K562 (cell line): ENCODE measurements around the gene TRIM2.

Source experiments
- EZH2 ChIP-seq: IDR thresholded peaks from 2 replicates; pipeline ENCODE4 v1.6.1; 2012; ENCODE audit warnings: low read depth, mild to moderate bottlenecking, inconsistent platforms, low read length, borderline replicate concordance
- FOXJ3 ChIP-seq: sonication (generic); formaldehyde crosslinking; IDR thresholded peaks from 2 replicates; pipeline ENCODE4 v1.4.0; 2020; ENCODE audit warnings: mild to moderate bottlenecking, missing genetic modification reagents
- NONO ChIP-seq, 2 experiments: fragments of 200-400 bp in 1 of 2; fragments of 450-650 bp in 1 of 2; formaldehyde crosslinking in 1 of 2; IDR thresholded peaks; 2 replicates each; pipeline ENCODE4 v1.6.1; 2017; ENCODE audit warnings: low read depth in 2 of 2, mild to moderate bottlenecking in 2 of 2, moderate library complexity in 2 of 2, low read length in 1 of 2
- SIN3B ChIP-seq: fragments of 450-650 bp; IDR thresholded peaks from 2 replicates; pipeline ENCODE4 v1.6.1; 2017; ENCODE audit warnings: low read depth, mild to moderate bottlenecking, moderate library complexity
- TCF7 ChIP-seq: sonication (generic); IDR thresholded peaks from 2 replicates; pipeline ENCODE4 v1.6.1; 2016; ENCODE audit warnings: antibody characterized with exemption, borderline replicate concordance
- TCF7L2 ChIP-seq: fragments of 150-350 bp; IDR thresholded peaks from 2 replicates; pipeline ENCODE4 v1.6.1; 2016; ENCODE audit warnings: low read depth, mild to moderate bottlenecking, low read length, moderate library complexity
- TEAD2 ChIP-seq: fragments of 450-650 bp; IDR thresholded peaks from 2 replicates; pipeline ENCODE4 v1.6.1; 2016; ENCODE audit warnings: missing genetic modification characterization, control low read depth, missing compliant biosample characterization
- TFAM ChIP-seq: fragments of 250-450 bp; sonication (Bioruptor Pico); conservative IDR thresholded peaks from 2 replicates; pipeline ENCODE4 v1.5.0; 2021; ENCODE audit warnings: mild to moderate bottlenecking, moderate library complexity
- YY1 ChIP-seq, 3 experiments: IDR thresholded peaks; 2 replicates each; pipeline ENCODE4 v1.6.1; 2011; ENCODE audit warnings: low read length in 2 of 3, mild to moderate bottlenecking in 2 of 3, moderate library complexity in 2 of 3, borderline replicate concordance in 1 of 3, control low read depth in 1 of 3, low read depth in 1 of 3; ENCODE audit not compliant: insufficient read depth in 3 of 3, insufficient replicate concordance in 2 of 3, control insufficient read depth in 1 of 3, insufficient read length in 1 of 3; ENCODE audit errors: extremely low read depth in 1 of 3
- ZFP1 ChIP-seq: fragments of 450-650 bp; formaldehyde crosslinking; IDR thresholded peaks from 2 replicates; pipeline ENCODE4 v1.4.0; 2020; ENCODE audit warnings: mild to moderate bottlenecking, mixed read lengths
- ZNF140 ChIP-seq: fragments of 250-450 bp; sonication (Bioruptor Pico); IDR thresholded peaks from 2 replicates; pipeline ENCODE4 v1.8.0; 2021; ENCODE audit warnings: moderate library complexity, mild to moderate bottlenecking, inconsistent platforms
- TF ChIP-seq, protein P1 (sequence below), 3 experiments: IDR thresholded peaks in 2 of 3; conservative IDR thresholded peaks in 1 of 3; 2 replicates each; pipeline ENCODE4 v1.5.1; 2011 to 2012; ENCODE audit warnings: low read length in 3 of 3, mild to moderate bottlenecking in 3 of 3, control low read depth in 2 of 3, improper control_type of control experiment in 1 of 3, inconsistent platforms in 1 of 3, low read depth in 1 of 3, mixed read lengths in 1 of 3, moderate library complexity in 1 of 3; ENCODE audit not compliant: insufficient read depth in 2 of 3

DNA sequence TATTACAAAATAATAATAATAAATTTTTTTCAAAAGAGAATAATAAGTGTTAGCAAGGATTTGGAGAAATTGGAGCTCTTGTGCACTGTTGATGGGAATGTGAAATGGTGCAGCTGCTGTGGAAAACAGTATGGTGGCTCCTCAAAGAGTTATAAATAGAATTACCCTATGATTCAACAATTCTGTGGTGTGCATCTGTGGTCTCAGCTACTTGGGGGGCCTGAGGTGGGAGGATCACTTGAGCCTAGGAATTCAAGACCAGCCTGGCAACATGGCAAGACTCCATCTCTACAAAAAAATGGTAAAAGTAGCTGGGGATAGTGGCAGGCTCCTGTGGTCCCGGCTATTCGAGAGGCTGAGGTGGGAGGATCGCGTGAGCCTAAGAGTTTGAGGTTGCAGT lies 159.8 kb downstream of the TRIM2 start:
- TF ChIP-seq, protein P1, sequence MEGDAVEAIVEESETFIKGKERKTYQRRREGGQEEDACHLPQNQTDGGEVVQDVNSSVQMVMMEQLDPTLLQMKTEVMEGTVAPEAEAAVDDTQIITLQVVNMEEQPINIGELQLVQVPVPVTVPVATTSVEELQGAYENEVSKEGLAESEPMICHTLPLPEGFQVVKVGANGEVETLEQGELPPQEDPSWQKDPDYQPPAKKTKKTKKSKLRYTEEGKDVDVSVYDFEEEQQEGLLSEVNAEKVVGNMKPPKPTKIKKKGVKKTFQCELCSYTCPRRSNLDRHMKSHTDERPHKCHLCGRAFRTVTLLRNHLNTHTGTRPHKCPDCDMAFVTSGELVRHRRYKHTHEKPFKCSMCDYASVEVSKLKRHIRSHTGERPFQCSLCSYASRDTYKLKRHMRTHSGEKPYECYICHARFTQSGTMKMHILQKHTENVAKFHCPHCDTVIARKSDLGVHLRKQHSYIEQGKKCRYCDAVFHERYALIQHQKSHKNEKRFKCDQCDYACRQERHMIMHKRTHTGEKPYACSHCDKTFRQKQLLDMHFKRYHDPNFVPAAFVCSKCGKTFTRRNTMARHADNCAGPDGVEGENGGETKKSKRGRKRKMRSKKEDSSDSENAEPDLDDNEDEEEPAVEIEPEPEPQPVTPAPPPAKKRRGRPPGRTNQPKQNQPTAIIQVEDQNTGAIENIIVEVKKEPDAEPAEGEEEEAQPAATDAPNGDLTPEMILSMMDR (IDR thresholded peaks at IDR 0.05 in 2 of 3, conservative IDR thresholded peaks at IDR 0.05 in 1 of 3; ENCODE audit: insufficient read depth in 2 of 3, low read depth in 1 of 3, low read length in 3 of 3), result no peak
- no peak for TF ChIP-seq FOXJ3 (CRISPR knock-in tag)
- TF ChIP-seq SIN3B, result no peak
- no peak for TF ChIP-seq TEAD2 (tag)
- no peak for TF ChIP-seq ZFP1
- no peak for TF ChIP-seq TCF7L2
- TF ChIP-seq YY1 (IDR thresholded peaks at IDR 0.05; ENCODE audit: borderline replicate concordance in 1 of 3, control insufficient read depth in 1 of 3, extremely low read depth in 1 of 3, insufficient read depth in 3 of 3, insufficient read length in 1 of 3, insufficient replicate concordance in 2 of 3, low read depth in 1 of 3, low read length in 2 of 3), result no peak
- TF ChIP-seq NONO (IDR thresholded peaks at IDR 0.05; ENCODE audit: low read depth in 2 of 2, low read length in 1 of 2), result no peak
- TF ChIP-seq EZH2, result no peak
- TF ChIP-seq ZNF140 (CRISPR knock-in tag), result no peak
- no peak for TF ChIP-seq TFAM (CRISPR knock-in tag)
- TF ChIP-seq TCF7, result no peak
